Cardiac muscle cell (in vitro differentiated cells and primary cell): ENCODE measurements around the gene APLN. TPM values are rescaled to one million over a fixed set of nuclear protein-coding genes. Genes with fewer than 3 reads are reported as not detected.

ENCODE experiments used
- DNase-seq, 2 donors: peaks; one replicate each; pipeline versions ENCODE4 v3.0.0 to v3.0.0-alpha.2; 2010 to 2017; ENCODE audit warnings: low read depth in 1 of 2, low spot score in 1 of 2
- H3K27ac ChIP-seq: fragments of 200-600 bp; sonication (generic); 2 replicates; pipeline ENCODE4 v1.5.1; 2016
- H3K27me3 ChIP-seq: fragments of 200-600 bp; sonication (generic); 2 replicates; pipeline ENCODE4 v1.6.0; 2016; ENCODE audit warnings: control low read depth
- H3K36me3 ChIP-seq: fragments of 200-600 bp; sonication (generic); 2 replicates; pipeline ENCODE4 v1.5.1; 2016; ENCODE audit warnings: control low read depth
- H3K4me1 ChIP-seq: fragments of 200-600 bp; sonication (generic); 2 replicates; pipeline ENCODE4 v1.8.1; 2017; ENCODE audit warnings: low read depth, mild to moderate bottlenecking, mixed run types
- H3K4me3 ChIP-seq: fragments of 200-600 bp; sonication (generic); 2 replicates; pipeline ENCODE4 v1.5.1; 2016; ENCODE audit warnings: mild to moderate bottlenecking
- H3K9me3 ChIP-seq: fragments of 200-600 bp; sonication (generic); 2 replicates; pipeline ENCODE4 v1.5.1; 2017; ENCODE audit warnings: low read depth, mild to moderate bottlenecking, control low read depth
- polyA plus RNA-seq: library from polyadenylated mRNA; unstranded; fragments of >200 nt; fragmentation: Nextera tagmentation; extraction: Ambion mirVana; gene quantifications from 2 replicates; pipeline ENCODE4 v1.2.1, GENCODE V29; 2016
- total RNA-seq: library from RNA; depleted of rRNA; stranded (reverse); fragments of >200 nt; gene quantifications from 2 replicates; pipeline ENCODE4 v1.2.3, GENCODE V29; 2016
- TF ChIP-seq, protein P1 (sequence below): IDR thresholded peaks from 2 replicates; pipeline ENCODE4 v1.5.1; 2012; ENCODE audit warnings: low read depth, mild to moderate bottlenecking, low read length

Gene APLN
- total and polyA plus RNA-seq, 2 experiments from 2014 or later: 0.45 to 1.1 TPM

DNA sequence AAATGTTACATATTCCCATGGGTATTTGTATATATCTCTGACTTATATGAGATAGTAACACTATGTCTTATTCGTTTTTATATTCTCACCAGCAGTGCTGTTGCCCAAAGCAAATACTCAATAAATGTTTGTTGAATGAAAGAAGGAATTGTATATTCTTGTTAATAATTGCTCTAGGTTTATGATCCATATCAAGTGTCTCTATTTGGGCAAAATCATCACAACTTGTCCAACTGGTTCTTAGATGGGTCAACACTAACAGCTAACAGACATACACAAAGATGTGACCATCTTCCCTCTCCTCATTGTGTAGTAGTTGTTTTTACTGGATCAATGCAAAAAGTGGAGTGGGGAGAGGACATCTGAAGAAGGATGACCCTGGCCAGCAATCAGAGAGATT, 6.6 kb upstream of the APLN start:
- Histone ChIP-seq H3K4me3 (no peak overlapping the region), H3K4me1 (no peaks in the 10 kb centered on the region), H3K36me3 (no peaks in the 10 kb centered on the region), H3K27ac (no peak overlapping the region), H3K27me3 (peaks cover under 1% of the 10 kb centered on the region), H3K9me3 (no peaks in the 10 kb centered on the region)
- TF ChIP-seq, protein P1, sequence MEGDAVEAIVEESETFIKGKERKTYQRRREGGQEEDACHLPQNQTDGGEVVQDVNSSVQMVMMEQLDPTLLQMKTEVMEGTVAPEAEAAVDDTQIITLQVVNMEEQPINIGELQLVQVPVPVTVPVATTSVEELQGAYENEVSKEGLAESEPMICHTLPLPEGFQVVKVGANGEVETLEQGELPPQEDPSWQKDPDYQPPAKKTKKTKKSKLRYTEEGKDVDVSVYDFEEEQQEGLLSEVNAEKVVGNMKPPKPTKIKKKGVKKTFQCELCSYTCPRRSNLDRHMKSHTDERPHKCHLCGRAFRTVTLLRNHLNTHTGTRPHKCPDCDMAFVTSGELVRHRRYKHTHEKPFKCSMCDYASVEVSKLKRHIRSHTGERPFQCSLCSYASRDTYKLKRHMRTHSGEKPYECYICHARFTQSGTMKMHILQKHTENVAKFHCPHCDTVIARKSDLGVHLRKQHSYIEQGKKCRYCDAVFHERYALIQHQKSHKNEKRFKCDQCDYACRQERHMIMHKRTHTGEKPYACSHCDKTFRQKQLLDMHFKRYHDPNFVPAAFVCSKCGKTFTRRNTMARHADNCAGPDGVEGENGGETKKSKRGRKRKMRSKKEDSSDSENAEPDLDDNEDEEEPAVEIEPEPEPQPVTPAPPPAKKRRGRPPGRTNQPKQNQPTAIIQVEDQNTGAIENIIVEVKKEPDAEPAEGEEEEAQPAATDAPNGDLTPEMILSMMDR: no peak
- no peak for DNase-seq

DNA sequence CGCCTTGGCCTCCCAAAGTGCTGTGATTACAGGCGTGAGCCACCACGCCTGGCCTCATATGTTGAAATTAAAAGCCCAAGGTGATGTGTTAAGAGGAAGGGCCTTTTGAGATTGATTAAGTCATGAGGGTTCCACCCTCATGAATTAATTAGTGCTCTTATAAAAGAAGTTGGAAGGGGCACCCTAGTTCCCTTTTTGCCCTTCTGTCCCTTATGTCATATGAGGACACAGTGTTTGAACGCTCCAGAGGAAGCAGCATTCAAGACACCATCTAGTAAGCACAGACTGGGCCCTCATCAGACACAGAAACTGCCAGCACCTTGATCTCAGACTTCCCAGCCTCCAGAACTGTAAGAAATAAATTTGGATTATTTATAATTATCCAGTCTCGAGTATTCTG, 5.1 kb upstream of the APLN start:
- H3K4me1 ChIP-seq: no peaks in the 10 kb centered on the region
- no peaks in the 10 kb centered on the region for H3K9me3 ChIP-seq
- H3K4me3 ChIP-seq: no peak overlapping the region
- no peaks in the 10 kb centered on the region for H3K36me3 ChIP-seq
- TF ChIP-seq, protein P1: no peak
- no peak overlapping the region for H3K27ac ChIP-seq
- DNase-seq: no peak
- H3K27me3 ChIP-seq: peaks cover 14% of the 10 kb centered on the region

DNA sequence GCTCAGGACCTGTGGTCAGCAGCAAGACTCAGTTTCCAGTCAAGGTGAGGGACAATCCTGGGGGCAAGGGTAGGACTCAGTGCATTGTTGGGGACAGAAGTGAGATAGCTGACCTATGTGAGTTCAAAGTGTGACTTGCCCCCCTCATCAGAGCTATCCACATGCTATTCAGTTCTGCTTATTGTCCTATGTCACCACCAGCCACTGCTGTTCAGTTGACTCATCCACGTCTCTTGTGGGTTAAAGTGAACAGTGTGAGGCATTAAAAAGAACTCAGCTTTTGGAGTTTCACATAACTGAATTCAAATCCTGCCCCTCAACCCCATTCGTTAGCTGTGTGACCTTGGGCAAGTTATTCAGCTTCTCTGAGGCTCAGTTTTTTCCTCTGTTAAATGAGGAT, 4.4 kb upstream of the APLN start:
- Histone ChIP-seq H3K27ac (no peak overlapping the region), H3K4me1 (no peaks in the 10 kb centered on the region), H3K27me3 (peaks cover 16% of the 10 kb centered on the region), H3K36me3 (no peaks in the 10 kb centered on the region), H3K9me3 (no peaks in the 10 kb centered on the region), H3K4me3 (no peak overlapping the region)
- TF ChIP-seq, protein P1: no peak
- DNase-seq: no peak

DNA sequence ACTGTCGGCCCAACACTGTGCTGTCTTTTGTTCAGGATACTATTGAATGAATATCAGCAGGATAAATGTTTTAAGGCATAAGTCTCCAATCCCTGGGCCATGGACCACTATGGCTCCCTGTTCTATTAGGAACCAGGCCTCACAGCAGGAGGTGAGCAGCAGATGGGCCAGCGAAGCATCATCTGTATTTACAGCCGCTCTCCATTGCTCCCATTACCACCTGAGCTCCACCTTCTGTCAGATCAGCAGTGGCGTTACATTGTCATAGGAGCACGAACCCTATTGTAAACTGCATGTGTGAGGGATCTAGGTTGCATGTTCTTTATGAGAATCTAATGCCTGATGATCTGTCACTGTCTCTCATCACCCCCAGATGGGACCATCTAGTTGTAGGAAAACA, 3.7 kb upstream of the APLN start:
- DNase-seq: no peak
- TF ChIP-seq, protein P1: no peak
- Histone ChIP-seq H3K9me3 (no peaks in the 10 kb centered on the region), H3K27me3 (peaks cover 24% of the 10 kb centered on the region), H3K36me3 (no peaks in the 10 kb centered on the region), H3K4me3 (no peak overlapping the region), H3K27ac (no peak overlapping the region), H3K4me1 (no peaks in the 10 kb centered on the region)

DNA sequence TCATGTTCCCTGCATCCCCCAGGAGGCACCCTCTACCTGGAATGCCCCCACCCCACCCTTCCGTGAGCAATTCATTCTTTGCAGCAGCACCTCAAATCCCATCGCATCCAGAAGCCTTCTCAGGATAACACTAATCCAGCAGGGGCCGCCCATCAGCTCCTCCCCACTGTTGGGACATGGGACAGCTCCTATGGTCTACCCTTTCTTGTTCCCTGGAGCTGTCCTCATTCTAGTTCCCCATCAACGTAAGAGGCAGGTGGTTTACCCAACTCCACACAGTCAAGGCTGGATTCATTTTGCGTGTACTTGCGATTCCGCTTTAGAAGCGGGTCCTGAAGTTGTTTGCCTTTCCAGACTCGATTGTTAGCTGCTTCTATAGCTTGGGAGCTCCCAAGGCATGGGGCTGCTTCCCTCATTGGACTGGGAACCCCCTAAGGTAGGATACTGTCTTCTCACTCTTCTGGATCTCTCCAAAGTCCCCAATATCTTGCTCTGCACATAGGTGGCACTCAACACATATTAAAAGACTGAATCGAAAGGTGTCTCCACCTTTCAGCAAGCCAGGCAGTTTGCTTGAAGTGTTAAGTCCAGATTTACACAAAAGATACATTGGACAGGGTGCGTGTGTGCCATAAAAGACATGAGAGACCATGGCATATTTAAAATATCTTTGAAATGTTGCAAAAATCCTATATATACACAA, 942 bp upstream of the APLN start:
- peak in 1 of 2 donors; percentile 37 for DNase-seq
- Histone ChIP-seq H3K9me3 (no peaks in the 10 kb centered on the region), H3K4me3 (no peak overlapping the region), H3K27ac (no peak overlapping the region), H3K36me3 (no peaks in the 10 kb centered on the region), H3K27me3 (peaks cover 49% of the 10 kb centered on the region), H3K4me1 (no peaks in the 10 kb centered on the region)
- TF ChIP-seq, protein P1: no peak
